Kidney tubule cell (primary cell): Measurements from ENCODE around the gene NHSL1.

Experiments used
- DNase-seq: peaks from one replicate; pipeline ENCODE4 v3.0.0-alpha.2; 2018; ENCODE audit warnings: low spot score

The NHSL1 gene

GRCh38 chr6:138498629-138499302 lies 528 bp downstream of the NHSL1 start:
- peak; percentile 25 for DNase-seq

- DNase-seq, result no peak
Observed at GRCh38 chr6:138497286-138497685, 2.0 kb downstream of the NHSL1 start.

GRCh38 chr6:138494312-138494711 lies 5.0 kb downstream of the NHSL1 start:
- no peak for DNase-seq

- DNase-seq, result peak; percentile 92
Observed at GRCh38 chr6:138493413-138493812, 5.9 kb downstream of the NHSL1 start.

GRCh38 chr6:138492871-138493270 lies 6.4 kb downstream of the NHSL1 start:
- DNase-seq, result no peak

- DNase-seq, result no peak
Observed at GRCh38 chr6:138492113-138492512, 7.2 kb downstream of the NHSL1 start.

GRCh38 chr6:138491017-138491416 lies 8.3 kb downstream of the NHSL1 start:
- DNase-seq, result no peak

GRCh38 chr6:138489846-138490245 lies 9.4 kb downstream of the NHSL1 start:
- no peak for DNase-seq

- no peak for DNase-seq
Observed at GRCh38 chr6:138487102-138487604, 12.1 kb downstream of the NHSL1 start.

GRCh38 chr6:138486249-138487101 lies 12.8 kb downstream of the NHSL1 start:
- DNase-seq, result peak; percentile 83

GRCh38 chr6:138485586-138486248 lies 13.6 kb downstream of the NHSL1 start:
- no peak for DNase-seq

GRCh38 chr6:138485005-138485545 lies 14.2 kb downstream of the NHSL1 start:
- DNase-seq, result no peak

GRCh38 chr6:138484018-138484731 lies 15.1 kb downstream of the NHSL1 start:
- no peak for DNase-seq

GRCh38 chr6:138482816-138483215 lies 16.5 kb downstream of the NHSL1 start:
- DNase-seq, result no peak

- peak; percentile 50 for DNase-seq
Observed at GRCh38 chr6:138480279-138480949, 18.9 kb downstream of the NHSL1 start.

GRCh38 chr6:138477913-138478539 lies 21.3 kb downstream of the NHSL1 start:
- DNase-seq, result no peak

- no peak for DNase-seq
Observed at GRCh38 chr6:138476116-138476515, 23.2 kb downstream of the NHSL1 start.

GRCh38 chr6:138473144-138473543 lies 26.1 kb downstream of the NHSL1 start:
- DNase-seq, result no peak

GRCh38 chr6:138468320-138469015 lies 30.8 kb downstream of the NHSL1 start:
- DNase-seq, result peak; percentile 65

- peak; percentile 11 for DNase-seq
Observed at GRCh38 chr6:138467901-138468300, 31.4 kb downstream of the NHSL1 start.
